H1 (cell line): ENCODE measurements around the gene IL3. TPM values are rescaled to one million over a fixed set of nuclear protein-coding genes. Genes with fewer than 3 reads are reported as not detected.

Source experiments
- CTCF ChIA-PET: fragments of 300-600 bp; sonication (Branson Sonifier 250); formaldehyde crosslinking; loops from one replicate; lab custom pipeline; 2021; ENCODE audit not compliant: partially characterized antibody; lab: Charles Lee
- POLR2A ChIA-PET: fragments of 300-600 bp; sonication (Branson Sonifier 250); formaldehyde crosslinking; loops from one replicate; lab custom pipeline; 2021; ENCODE audit warnings: inconsistent platforms; ENCODE audit not compliant: partially characterized antibody; lab: Charles Lee
- DNase-seq, 2 experiments: peaks; one replicate each; pipeline versions ENCODE4 v3.0.0 to v3.0.0-alpha.2; 2010 to 2022; ENCODE audit warnings: low spot score in 2 of 2, low read depth in 1 of 2, mixed read lengths in 1 of 2
- FAIRE-seq: peaks from 2 replicates; lab custom pipeline; 2011; peaks lifted over from hg19 to GRCh38; lab: Jason Lieb, UNC
- H2AFZ ChIP-seq: 2 replicates; pipeline ENCODE4 v1.8.1; 2012; ENCODE audit warnings: low read length, inconsistent platforms
- H2AK5ac ChIP-seq: 2 replicates; pipeline ENCODE4 v1.6.1; 2013; ENCODE audit warnings: low read depth, low read length
- H2BK120ac ChIP-seq: replicated peaks from 2 replicates; pipeline ENCODE3; 2013; ENCODE audit warnings: low read depth, low read length, inconsistent platforms
- H2BK12ac ChIP-seq: 2 replicates; pipeline ENCODE4 v1.6.1; 2013; ENCODE audit warnings: low read depth, low read length
- H2BK15ac ChIP-seq: 2 replicates; pipeline ENCODE4 v1.6.1; 2013; ENCODE audit warnings: low read length
- H2BK20ac ChIP-seq: 2 replicates; pipeline ENCODE4 v1.6.1; 2013; ENCODE audit warnings: low read length
- H2BK5ac ChIP-seq: 2 replicates; pipeline ENCODE4 v1.6.1; 2013; ENCODE audit warnings: low read depth, low read length
- H3K14ac ChIP-seq: 2 replicates; pipeline ENCODE4 v1.6.1; 2013; ENCODE audit warnings: inconsistent platforms; ENCODE audit not compliant: insufficient read length
- H3K18ac ChIP-seq: 2 replicates; pipeline ENCODE4 v1.6.1; 2013; ENCODE audit warnings: low read length; ENCODE audit errors: extremely low read depth
- H3K23ac ChIP-seq: 2 replicates; pipeline ENCODE4 v1.6.1; 2013; ENCODE audit warnings: inconsistent platforms; ENCODE audit not compliant: insufficient read length
- H3K23me2 ChIP-seq: 2 replicates; pipeline ENCODE4 v1.6.1; 2013; ENCODE audit warnings: low read depth, low read length
- H3K27ac ChIP-seq: 2 replicates; pipeline ENCODE4 v1.6.1; 2011; ENCODE audit warnings: low read depth, low read length, inconsistent platforms
- H3K27me3 ChIP-seq, 4 experiments: replicated peaks in 1 of 4; 1 replicate in 1 of 4; 2 replicates in 3 of 4; pipeline versions ENCODE4 v1.6.1 to v1.8.1; 2011 to 2013; ENCODE audit warnings: low read length in 3 of 4, mild to moderate bottlenecking in 3 of 4, inconsistent platforms in 2 of 4, mixed read lengths in 2 of 4, moderate library complexity in 1 of 4; ENCODE audit not compliant: control insufficient read depth in 3 of 4, insufficient read depth in 3 of 4; ENCODE audit errors: extremely low read depth in 1 of 4
- H3K36me3 ChIP-seq, 4 experiments: 2 replicates each; pipeline versions ENCODE4 v1.6.1 to v1.8.1; 2011 to 2013; ENCODE audit warnings: mild to moderate bottlenecking in 4 of 4, low read length in 3 of 4, moderate library complexity in 2 of 4, control low read depth in 1 of 4, inconsistent platforms in 1 of 4; ENCODE audit not compliant: insufficient read depth in 4 of 4, control insufficient read depth in 2 of 4
- H3K4ac ChIP-seq: replicated peaks from 2 replicates; pipeline ENCODE3; 2013; ENCODE audit warnings: low read length, low read depth, mixed read lengths, inconsistent platforms; ENCODE audit not compliant: insufficient read length
- H3K4me1 ChIP-seq, 4 experiments: replicated peaks in 1 of 4; 1 replicate in 1 of 4; 2 replicates in 3 of 4; pipeline versions ENCODE4 v1.6.1 to v1.8.1; 2011 to 2013; ENCODE audit warnings: low read length in 3 of 4, inconsistent platforms in 2 of 4, mixed read lengths in 1 of 4; ENCODE audit not compliant: insufficient read depth in 4 of 4, control insufficient read depth in 3 of 4
- H3K4me2 ChIP-seq, 2 experiments: 2 replicates each; pipeline versions ENCODE4 v1.6.1 to v1.8.1; 2011 to 2013; ENCODE audit warnings: low read depth in 2 of 2, low read length in 2 of 2, control low read depth in 1 of 2, inconsistent platforms in 1 of 2, mild to moderate bottlenecking in 1 of 2; ENCODE audit not compliant: insufficient read depth in 1 of 2
- H3K4me3 ChIP-seq, 4 experiments: fragments of 200-600, 300-600 bp in 1 of 4; sonication (generic), shearing (Covaris generic), sonication (Bioruptor Twin) in 1 of 4; 2 replicates each; pipeline versions ENCODE4 v1.5.1 to v1.8.1; 2011 to 2016; ENCODE audit warnings: low read length in 4 of 4, low read depth in 3 of 4, control low read depth in 2 of 4, inconsistent platforms in 2 of 4, mild to moderate bottlenecking in 2 of 4, mixed read lengths in 1 of 4, moderate library complexity in 1 of 4; ENCODE audit not compliant: insufficient read depth in 2 of 4; ENCODE audit errors: extremely low read depth in 1 of 4
- H3K56ac ChIP-seq: replicated peaks from 2 replicates; pipeline ENCODE3; 2013; ENCODE audit warnings: low read depth, mild to moderate bottlenecking, mixed read lengths, low read length, inconsistent platforms; ENCODE audit not compliant: insufficient read length
- H3K79me1 ChIP-seq: 2 replicates; pipeline ENCODE4 v1.6.1; 2013; ENCODE audit warnings: low read depth, low read length, control low read depth
- H3K79me2 ChIP-seq, 2 experiments: 2 replicates each; pipeline versions ENCODE4 v1.6.1 to v1.8.1; 2012 to 2013; ENCODE audit warnings: low read length in 2 of 2, mild to moderate bottlenecking in 2 of 2, inconsistent platforms in 1 of 2; ENCODE audit not compliant: insufficient read depth in 2 of 2, control insufficient read depth in 1 of 2
- H3K9ac ChIP-seq, 4 experiments: replicated peaks in 1 of 4; 1 replicate in 1 of 4; 2 replicates in 3 of 4; pipeline versions ENCODE4 v1.6.1 to v1.8.1; 2011 to 2013; ENCODE audit warnings: low read depth in 3 of 4, low read length in 3 of 4, control low read depth in 2 of 4, mild to moderate bottlenecking in 2 of 4, moderate library complexity in 2 of 4, inconsistent platforms in 1 of 4; ENCODE audit errors: extremely low read depth in 1 of 4
- H3K9me3 ChIP-seq, 2 experiments: 2 replicates each; pipeline versions ENCODE4 v1.6.1 to v1.8.1; 2012 to 2013; ENCODE audit warnings: mild to moderate bottlenecking in 2 of 2, moderate library complexity in 2 of 2, control low read depth in 1 of 2, inconsistent platforms in 1 of 2, low read depth in 1 of 2, low read length in 1 of 2, mixed read lengths in 1 of 2; ENCODE audit not compliant: insufficient read depth in 2 of 2
- H4K20me1 ChIP-seq, 2 experiments: replicated peaks in 1 of 2; 2 replicates each; pipeline versions ENCODE3 to v1.8.1; 2011 to 2013; ENCODE audit warnings: inconsistent platforms in 2 of 2, low read length in 2 of 2, mild to moderate bottlenecking in 1 of 2; ENCODE audit not compliant: insufficient read depth in 2 of 2, control insufficient read depth in 1 of 2
- H4K5ac ChIP-seq: 2 replicates; pipeline ENCODE4 v1.6.1; 2013; ENCODE audit warnings: low read length, low read depth, mixed read lengths, inconsistent platforms; ENCODE audit not compliant: insufficient read length
- H4K8ac ChIP-seq: 2 replicates; pipeline ENCODE4 v1.8.0; 2013; ENCODE audit warnings: mild to moderate bottlenecking, moderate library complexity, low read length, inconsistent platforms; ENCODE audit not compliant: insufficient read depth; ENCODE audit errors: extremely low read depth
- H4K91ac ChIP-seq: replicated peaks from 2 replicates; pipeline ENCODE3; 2013; ENCODE audit warnings: low read length, mixed read lengths, inconsistent platforms; ENCODE audit not compliant: insufficient read length
- HDAC2 ChIP-seq, 2 experiments: fragments of 300-600 bp in 1 of 2; sonication (generic) in 1 of 2; IDR thresholded peaks; 2 replicates each; pipeline ENCODE4 v1.6.1; 2011 to 2012; ENCODE audit warnings: low read depth in 2 of 2, low read length in 2 of 2, mild to moderate bottlenecking in 2 of 2, moderate library complexity in 2 of 2, borderline replicate concordance in 1 of 2, inconsistent platforms in 1 of 2
- PHF8 ChIP-seq: fragments of 200-600 bp; sonication (generic); conservative IDR thresholded peaks from 2 replicates; pipeline ENCODE4 v1.7.1; 2012; ENCODE audit warnings: low read depth, mild to moderate bottlenecking, inconsistent platforms, low read length, moderate library complexity
- WGBS, 2 experiments: shearing (Covaris generic) in 1 of 2; methylation state at CpG; one replicate each; pipeline versions ENCODE4 v1.1.6 to v1.1.7; 2013 to 2015; ENCODE audit warnings: low lambda C conversion rate in 2 of 2, mixed read lengths in 2 of 2, inconsistent platforms in 1 of 2, low coverage in 1 of 2, missing lambda C conversion rate in 1 of 2; ENCODE audit not compliant: insufficient replicate concordance in 2 of 2, insufficient coverage in 1 of 2, insufficient read length in 1 of 2; ENCODE audit errors: extremely low coverage in 1 of 2, missing lambda C conversion rate in 1 of 2; 5-methylcytosine and 5-hydroxymethylcytosine counted together
- polyA plus RNA-seq, 7 experiments: library from polyadenylated mRNA; depleted of rRNA in 3 of 7; stranded (reverse) in 5 of 7; unstranded in 2 of 7; fragments of >200 nt in 5 of 7; fragments of 200-250 nt in 2 of 7; gene quantifications; 1 replicate in 5 of 7; 2 replicates in 1 of 7; 4 replicates in 1 of 7; pipeline versions ENCODE4 v1.2.1 to v1.2.3, GENCODE V29; 2011 to 2013; ENCODE audit warnings: missing spikeins in 2 of 7, mixed read lengths in 2 of 7
- total RNA-seq: library from RNA; stranded (reverse); fragmentation: NEBNext Ultra II Directional; extraction: Animal tissue kit (Norgen Biotek cat#: 25700); gene quantifications from 2 replicates; pipeline ENCODE4 v1.2.1, GENCODE V29; 2021

The IL3 gene
- total and polyA plus RNA-seq, 2 of the 8 experiments (the other 6 are each of a cell fraction or from before 2014, with no cell fraction given), result not detected

GRCh38 chr5:132096904-132097303, 36.4 kb downstream of the IL3 start:
- Histone ChIP-seq H3K23ac (no peak overlapping the region), H3K4me1 (no peaks in the 10 kb centered on the region), H2BK5ac (no peak overlapping the region), H2BK20ac (no peak overlapping the region), H3K27ac (no peak overlapping the region), H4K91ac (no peak overlapping the region), H3K4me2 (no peak overlapping the region), H3K9ac (no peak overlapping the region), H3K27me3 (no peaks in the 10 kb centered on the region), H3K79me1 (no peaks in the 10 kb centered on the region), H3K4ac (no peak overlapping the region), H4K8ac (no peak overlapping the region), H3K9me3 (no peaks in the 10 kb centered on the region), H3K14ac (no peak overlapping the region), H3K18ac (no peak overlapping the region), H2BK120ac (no peak overlapping the region), H3K36me3 (no peaks in the 10 kb centered on the region), H2BK12ac (no peak overlapping the region), H2AFZ (no peak overlapping the region), H3K23me2 (no peaks in the 10 kb centered on the region), H2AK5ac (no peak overlapping the region), H3K79me2 (no peaks in the 10 kb centered on the region), H4K5ac (no peak overlapping the region), H3K4me3 (no peak overlapping the region), H4K20me1 (no peaks in the 10 kb centered on the region), H3K56ac (no peak overlapping the region), H2BK15ac (no peak overlapping the region)
- DNase-seq, result no peak
- 87% methylated on average over 3 of the region's 3 CpGs; no CpG with 5 or more reads in 1 of the 2 experiments for WGBS, 2 experiments
- no peak for FAIRE-seq
- no peak for TF ChIP-seq HDAC2 (IDR thresholded peaks at IDR 0.05; ENCODE audit: borderline replicate concordance in 1 of 2, low read depth in 2 of 2, low read length in 2 of 2)
- no peak for TF ChIP-seq PHF8
- ChIA-PET POLR2A (no interaction called here), CTCF (interaction anchor here (0.8 kb wide), 1 partner anchor 21 kb away, joined by 3 read pairs; no protein-coding TSS in a partner anchor)
